ENCODE data around the gene LRPPRC.

Gene LRPPRC

DNA sequence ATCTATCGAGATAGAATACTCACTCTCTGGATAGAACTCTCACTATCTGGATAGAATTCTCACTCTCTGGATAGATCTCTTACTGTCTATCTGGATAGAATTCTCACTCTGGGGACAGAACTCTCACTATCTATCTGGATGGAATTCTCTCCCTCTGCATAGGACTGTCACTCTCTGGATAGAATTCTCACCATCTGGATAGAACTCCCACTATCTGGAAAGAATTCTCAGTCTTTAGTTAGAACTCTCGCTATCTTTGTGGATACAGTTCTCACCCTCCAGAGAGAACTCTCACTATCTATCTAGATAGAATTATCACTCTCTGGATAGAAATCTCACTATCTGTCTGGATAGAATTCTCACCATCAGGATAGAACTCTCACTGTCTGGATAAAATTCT lies 140.5 kb downstream of the LRPPRC start:
- DNase-seq (ENCODE audit: low read depth, low spot score), result no peak

DNA sequence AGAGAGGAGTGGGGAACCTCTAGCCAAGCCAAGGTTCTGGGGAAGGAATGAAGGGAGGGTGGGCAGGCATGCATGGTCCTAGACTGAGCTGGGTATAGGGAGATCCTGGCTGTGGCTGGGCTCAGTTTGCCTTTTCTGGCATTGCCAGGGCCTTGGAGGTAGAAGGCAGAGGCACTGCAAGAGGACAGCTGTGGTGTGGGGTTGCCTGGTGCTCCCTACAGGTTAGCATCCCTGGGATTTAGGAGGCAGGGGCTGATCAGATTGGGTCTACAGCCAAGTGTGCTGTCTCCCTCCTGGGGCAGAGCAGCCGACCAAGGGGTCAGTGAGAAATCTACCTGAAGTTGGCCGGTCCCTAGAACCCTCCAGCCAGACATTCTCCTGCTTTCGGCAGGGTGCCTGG lies 141.1 kb downstream of the LRPPRC start:
- DNase-seq (ENCODE audit: low read depth, low spot score), result no peak

DNA sequence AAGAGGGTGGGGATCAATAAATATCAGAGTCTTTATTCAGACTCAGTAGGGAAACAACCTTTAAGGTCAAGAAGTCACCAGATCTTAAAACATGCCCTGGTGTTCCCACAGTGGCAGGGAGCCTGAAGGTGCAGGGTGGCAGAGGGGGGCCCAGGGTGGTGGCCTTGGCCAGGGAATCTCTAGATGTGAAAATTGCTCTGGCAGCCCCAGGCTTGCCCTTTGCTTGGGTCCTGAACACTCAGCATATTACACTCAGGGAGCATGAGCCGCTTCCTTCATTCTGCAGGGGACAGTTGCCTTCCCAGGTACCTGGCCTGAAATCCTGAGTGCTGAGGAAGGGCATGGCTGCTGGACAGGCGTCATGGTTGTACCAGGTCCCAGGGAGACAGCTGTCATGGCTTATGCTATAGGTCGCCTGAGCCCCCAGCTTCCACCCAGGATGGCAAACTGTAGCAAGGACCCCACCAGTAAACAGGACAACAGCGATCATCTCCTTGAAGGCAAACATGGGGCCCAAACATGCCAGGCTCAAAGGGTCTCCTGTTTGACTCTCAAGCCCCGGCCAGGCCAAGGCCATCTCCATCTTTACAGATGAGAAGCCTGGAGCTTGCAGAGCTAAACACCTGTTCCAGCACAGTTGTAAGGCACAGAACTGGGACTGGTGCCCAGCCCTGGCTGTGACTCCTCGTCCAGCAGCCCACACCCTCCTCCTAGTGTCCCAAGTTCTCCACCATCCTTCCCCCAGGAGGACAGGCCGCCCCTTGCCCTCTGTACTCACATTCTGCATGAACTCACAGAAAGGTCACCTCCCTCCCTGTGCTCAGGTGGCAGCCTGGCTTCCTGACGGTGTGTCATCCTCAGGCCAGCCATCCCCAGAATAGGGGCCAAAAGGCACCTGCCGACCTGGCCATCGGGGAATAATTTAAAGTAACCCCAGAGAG lies 142.4 kb downstream of the LRPPRC start:
- no peak for DNase-seq (ENCODE audit: low read depth, low spot score)

DNA sequence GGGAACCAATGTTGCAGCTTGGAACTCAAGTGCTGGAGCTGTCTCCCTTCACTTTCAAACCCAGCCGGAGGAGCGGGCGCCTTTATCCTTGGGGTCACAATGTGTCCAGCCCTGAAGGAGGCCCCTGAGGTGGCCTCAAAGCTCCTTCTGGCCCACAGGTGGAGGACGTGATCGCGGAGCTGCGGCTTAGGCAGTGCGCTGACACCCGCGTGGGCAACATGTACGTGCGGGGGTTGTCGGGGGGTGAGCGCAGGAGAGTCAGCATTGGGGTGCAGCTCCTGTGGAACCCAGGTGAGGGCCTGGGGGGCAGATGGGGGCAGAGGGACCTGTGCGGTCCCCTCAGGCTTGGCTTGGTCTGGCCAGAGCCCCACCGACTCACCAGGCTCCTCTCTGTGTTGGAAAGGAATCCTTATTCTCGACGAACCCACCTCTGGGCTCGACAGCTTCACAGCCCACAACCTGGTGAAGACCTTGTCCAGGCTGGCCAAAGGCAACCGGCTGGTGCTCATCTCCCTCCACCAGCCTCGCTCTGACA lies 143.5 kb downstream of the LRPPRC start:
- DNase-seq (ENCODE audit: low read depth, low spot score), result no peak

DNA sequence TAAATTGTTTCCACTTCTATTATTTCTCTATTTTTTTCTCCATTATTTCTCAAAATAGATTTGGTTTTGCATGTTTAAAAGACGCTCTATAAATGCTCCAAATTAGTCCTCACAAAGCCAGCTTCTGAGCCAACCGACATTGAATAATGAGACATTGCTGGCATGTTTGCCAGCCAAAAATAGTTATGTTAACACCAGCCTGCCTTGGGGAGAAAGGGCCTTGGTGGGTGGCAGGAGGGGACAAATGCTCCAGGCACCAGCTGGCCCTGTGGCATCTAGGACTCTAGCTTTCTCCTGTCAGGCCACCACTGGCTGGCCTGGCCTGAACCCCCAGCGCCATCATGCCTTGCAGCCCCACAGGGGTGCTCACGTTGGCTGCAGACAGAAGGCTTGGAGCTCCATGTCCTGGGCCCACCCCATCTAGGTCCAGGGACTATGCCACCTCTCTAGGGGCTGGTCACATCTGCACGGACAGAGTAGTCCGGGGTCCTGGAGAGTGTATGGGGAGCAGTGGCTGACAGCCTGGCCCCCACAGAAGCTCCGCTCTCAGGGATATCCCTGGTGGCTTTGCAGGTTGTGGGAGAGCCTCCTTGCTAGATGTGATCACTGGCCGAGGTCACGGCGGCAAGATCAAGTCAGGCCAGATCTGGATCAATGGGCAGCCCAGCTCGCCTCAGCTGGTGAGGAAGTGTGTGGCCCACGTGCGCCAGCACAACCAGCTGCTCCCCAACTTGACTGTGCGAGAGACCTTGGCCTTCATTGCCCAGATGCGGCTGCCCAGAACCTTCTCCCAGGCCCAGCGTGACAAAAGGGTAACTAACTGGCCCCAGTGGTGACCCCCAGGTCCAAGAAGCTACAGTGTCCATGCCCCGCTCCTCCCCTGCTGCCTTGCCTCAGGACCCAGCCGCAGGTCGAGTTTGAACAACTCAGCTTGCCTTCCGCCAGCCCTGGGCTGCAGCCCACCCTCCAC lies 144.5 kb downstream of the LRPPRC start:
- DNase-seq (ENCODE audit: low read depth, low spot score), result no peak

DNA sequence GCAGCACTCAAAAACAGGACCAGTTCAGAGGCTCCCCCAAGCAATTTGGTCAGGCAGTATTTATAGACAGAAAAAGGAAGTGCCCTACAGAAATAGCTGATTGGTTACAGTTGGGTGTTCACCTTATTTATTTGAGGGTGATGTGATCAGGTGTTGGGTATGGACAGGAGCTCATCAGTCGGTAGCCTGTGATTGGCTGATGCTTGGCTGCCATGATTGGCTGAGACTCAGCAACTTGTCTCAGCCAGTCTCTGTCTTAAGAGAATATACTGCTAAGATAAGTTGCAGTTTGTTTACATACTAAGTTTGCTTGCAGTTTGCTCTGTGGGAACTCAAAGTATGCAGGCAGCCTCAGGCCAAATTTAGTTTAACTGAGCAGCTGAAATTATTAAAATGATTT lies 147.6 kb downstream of the LRPPRC start:
- DNase-seq (ENCODE audit: low read depth, low spot score), result no peak

DNA sequence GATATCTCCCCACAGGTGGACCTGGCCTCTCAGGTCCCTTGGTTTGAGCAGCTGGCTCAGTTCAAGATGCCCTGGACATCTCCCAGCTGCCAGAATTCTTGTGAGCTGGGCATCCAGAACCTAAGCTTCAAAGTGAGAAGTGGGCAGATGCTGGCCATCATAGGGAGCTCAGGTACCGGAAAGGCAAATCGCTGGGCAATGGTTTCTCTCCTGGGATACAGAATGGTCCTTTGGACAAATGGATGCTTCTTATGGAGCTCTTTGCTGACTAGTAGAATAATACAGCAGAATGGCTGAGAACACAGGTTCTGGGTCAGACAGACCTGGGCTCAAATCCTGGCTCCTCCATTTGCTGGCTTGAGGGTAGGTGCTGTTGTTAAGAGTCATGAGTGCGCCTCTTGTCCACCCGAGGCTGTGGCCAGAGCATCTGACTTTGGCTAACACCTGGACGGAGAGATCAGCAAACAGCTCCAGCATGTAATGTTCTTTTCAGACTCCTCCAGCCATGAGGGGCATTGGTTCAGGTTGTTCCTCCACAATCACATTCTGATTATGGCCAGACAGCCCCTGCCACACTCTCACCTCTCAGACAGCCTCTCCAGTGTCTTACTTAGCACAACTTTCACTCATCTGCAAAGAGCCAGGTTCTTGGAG lies 149.5 kb downstream of the LRPPRC start:
- no peak for DNase-seq (ENCODE audit: low read depth, low spot score)

DNA sequence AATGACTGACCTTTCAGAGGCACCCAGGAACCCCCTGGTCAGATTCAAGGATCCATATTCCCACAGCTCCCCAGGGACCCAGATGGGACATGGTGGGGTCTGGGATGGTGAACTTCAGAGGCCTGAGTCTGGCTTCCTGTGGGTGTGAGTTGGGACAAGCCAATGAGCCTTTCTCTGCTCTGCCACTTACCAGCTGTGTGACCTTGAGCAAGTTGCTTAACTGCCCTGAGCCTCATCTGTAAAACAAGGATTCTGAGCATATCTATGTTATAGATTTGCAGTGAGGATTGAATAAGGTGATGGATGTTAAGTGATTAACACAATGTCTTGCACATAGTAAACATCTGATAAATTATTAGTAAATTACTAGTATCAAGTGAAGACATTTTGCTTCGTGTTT lies 150.6 kb downstream of the LRPPRC start:
- no peak for DNase-seq (ENCODE audit: low read depth, low spot score)

DNA sequence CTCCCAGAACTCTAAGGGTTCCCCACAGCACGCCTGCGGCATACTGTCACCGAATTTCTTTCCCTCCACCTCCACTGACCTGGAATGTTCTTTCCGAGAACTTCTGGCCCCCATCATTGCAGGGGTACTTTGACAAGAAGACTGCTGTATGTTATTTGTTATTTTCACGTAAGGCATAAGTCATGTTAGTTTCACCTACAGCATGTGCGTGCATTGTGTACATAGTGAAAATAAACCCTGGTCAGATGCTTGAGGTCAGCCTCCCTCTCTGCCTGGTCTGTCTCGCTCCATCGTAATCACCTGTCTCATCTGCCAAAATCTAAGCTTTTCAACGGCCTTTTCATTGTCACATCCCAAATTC lies 152.9 kb downstream of the LRPPRC start:
- DNase-seq (ENCODE audit: low read depth, low spot score), result no peak

DNA sequence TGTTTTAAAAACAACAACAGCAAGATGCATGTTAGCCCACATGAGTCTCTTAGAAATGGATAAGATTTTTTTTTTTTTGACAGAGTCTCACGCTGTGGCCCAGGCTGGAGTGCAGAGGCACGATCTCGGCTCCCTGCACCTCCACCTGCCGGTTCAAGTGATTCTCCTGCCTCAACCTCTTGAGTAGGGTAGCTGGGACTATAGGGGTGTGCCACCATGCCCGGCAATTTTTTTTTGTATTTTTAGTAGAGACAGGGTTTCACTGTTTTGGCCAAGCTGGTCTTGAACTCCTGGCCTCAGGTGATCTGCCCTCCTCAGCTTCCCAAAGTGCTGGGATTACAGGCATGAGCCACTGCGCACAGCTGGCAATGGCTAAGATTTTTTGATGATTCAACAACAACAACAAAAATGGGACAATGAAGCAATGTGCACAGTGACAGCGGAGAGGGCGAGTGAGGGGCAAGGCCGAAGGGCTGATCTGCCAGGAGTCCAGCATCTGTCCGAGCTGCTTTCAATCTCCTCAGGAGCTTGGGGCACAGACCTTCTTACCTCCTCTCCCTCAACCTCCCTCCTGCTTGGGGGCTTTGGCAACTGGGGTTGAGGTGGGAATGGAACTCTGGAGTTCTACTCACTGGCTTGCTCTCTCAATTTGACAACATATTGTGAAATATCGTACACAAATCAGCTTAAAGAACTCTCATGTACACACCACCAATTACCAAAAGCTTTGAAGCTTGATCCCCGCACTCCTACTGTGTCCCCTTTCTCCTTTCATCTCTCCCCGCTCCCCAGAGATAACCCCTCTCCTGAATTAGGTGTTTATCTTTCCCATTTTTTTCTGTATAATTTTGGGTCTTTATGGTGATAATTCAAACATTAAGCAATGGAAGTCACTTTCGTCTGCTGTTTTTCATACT lies 153.6 kb downstream of the LRPPRC start:
- DNase-seq (ENCODE audit: low read depth, low spot score), result no peak

DNA sequence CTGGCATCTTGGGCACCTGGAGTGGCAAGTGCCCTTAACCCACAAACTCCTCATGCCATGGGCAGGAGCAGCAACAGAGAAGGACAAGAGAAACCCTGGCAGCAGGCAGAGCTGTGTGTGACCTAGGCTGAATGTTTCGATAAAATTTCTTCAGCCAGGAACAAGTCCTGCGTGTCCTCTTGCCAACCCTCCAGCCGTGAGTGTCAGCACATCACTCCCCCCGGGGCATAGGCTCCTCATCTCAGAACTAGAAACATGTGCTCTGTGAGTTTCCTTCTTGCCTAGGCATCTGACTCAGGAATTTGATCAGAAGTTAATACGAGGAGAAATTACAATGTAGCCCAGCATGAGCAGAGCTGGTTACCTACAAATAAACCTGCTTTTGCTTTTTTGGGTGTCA lies 154.8 kb downstream of the LRPPRC start:
- no peak for DNase-seq (ENCODE audit: low read depth, low spot score)

DNA sequence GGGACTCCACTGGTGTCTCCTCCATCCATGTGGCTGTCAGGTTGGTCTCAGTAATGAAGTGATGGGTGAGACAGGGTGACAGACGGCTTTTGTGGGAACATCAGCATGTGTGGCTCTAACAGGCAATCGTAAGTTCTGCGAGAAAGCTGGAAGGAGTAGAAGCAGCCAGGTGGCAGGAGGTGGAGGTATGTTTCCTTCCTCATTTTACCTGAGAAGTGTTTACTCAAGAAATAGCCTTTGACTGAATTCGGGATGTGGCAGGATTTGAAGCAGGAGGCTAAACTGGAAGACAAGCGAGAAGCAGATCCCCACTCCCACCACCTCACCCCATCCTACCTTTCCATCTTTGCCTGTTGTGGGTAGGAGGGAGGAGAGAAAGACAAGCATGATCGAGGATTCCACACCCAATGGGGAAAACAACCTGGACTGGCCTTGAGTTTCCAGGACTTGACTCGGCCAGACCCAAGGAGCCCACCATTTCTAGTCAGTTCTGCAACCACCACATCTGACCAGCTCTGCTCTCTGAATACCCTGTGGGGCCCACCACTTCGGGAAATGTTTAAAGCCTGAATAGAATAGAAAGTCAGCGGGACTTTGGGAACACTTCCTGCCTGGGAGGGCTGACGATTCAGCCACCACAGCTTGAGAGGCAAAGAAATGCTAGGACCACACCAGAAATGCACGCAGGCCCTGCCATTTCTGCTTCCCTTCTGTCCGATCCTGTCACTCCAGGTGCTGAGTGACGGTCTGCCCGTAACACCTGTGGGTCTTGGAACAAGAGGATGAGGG lies 155.8 kb downstream of the LRPPRC start:
- DNase-seq (ENCODE audit: low read depth, low spot score), result no peak

DNA sequence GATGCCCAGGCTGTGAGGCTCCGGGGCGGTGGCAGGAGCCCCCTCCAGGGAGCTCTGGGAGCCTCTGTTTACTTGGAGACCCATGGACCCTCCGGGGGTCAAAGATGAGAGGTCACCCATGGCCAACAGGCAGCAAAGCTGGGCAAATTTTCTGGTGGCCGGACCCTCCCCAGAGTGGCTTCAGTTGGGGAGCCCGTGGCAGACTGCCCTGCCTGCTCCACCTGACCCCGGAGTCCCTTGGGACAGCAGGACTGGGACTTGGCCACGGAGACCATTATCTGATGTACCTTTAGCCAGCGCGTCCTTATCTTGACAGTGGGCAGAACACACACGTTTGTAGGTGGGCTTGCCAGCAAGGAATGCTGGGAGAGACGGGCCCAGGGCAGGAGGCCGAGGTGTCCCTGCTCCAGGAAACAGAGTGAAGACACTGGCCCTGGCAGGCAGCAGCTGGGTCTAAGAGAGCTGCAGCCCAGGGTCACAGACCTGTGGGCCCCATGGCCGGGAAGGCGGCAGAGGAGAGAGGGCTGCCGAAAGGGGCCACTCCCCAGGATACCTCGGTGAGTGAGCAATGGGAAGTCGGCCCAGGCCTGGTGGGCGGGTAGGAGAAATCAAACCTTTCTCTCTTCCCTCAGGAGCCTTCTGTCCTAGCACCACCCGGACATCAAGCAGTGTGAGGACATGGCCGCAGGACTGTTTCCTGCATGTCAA lies 157.1 kb downstream of the LRPPRC start, which contains the start of the genes ABCG5 and ABCG8:
Gene ABCG5 (minus strand): TSS at position 280 of the 708 bp plus-strand sequence. CDS start 160 bp downstream, at position 120.
Gene ABCG8 (plus strand): TSS at position 412 of the 708 bp plus-strand sequence. CDS start 83 bp downstream, at position 495.
- DNase-seq (ENCODE audit: low read depth, low spot score), result no peak

DNA sequence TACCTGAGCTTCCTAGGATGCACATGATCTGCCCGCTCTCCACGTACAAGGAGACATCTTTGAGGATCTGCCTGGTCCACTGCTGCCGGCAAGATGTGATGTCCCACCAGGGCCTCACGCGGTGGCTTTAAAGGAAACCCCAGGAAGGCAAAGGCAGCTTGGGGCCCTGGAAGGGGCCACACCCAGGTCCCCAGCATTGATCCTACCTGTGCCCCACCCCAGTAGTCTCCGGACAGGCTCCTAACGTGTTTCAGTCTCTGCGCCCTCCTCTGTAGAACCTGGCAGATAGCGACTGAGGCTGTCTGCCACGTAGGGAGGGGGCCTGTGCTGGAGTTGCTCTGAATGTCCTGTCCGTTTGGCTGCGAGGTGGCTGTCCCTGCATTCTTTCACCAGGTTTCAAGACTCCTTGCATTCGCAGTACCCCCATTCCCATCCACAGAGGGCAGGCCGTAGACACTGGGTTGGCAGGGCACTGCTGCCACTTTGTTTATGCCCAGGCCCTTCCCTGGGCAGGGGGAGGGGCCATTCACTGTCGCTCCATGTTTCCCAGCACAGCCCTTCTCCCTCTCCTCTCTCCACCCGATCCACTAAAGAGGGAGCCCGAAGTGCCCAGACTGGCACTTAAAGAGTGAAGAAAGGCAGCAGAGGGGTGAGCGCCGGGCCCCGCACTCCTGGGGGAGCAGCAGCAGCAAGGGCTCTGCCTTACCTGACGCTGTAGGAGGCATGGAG lies 157.8 kb downstream of the LRPPRC start:
- DNase-seq (ENCODE audit: low read depth, low spot score), result no peak

DNA sequence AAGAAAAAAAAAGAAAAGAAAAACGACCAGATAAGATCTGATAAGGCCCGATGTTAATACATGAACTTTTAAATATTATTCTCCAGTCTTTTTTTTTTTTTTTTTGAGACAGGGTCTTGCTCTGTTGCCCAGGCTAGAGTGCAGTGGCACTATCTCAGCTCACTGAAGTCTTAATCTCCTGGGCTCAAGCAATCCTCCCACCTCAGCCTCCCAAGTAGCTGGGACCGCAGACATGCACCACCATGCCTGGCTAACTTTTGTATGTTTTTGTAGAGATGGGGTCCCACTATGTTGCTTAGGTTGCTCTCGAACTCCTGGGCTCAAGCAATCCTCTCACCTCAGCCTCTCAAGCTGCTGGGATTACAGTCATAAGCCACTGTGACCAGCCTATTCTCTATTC lies 158.8 kb downstream of the LRPPRC start:
- no peak for DNase-seq (ENCODE audit: low read depth, low spot score)
